GM10248 (cell line): Measurements from ENCODE around the gene GRHL1.

Experiments used
- CTCF ChIA-PET: fragments of 300-600 bp; sonication (Branson Sonifier 250); formaldehyde crosslinking; extraction: SDS; loops from one replicate; lab custom pipeline; 2021; ENCODE audit warnings: antibody characterized with exemption; lab: Yijun Ruan, JAX
- POLR2A ChIA-PET: fragments of 350-650 bp; sonication (Branson Sonifier 250); formaldehyde crosslinking; extraction: SDS; loops from one replicate; lab custom pipeline; 2020; ENCODE audit warnings: antibody characterized with exemption; lab: Yijun Ruan, JAX
- DNase-seq: peaks from one replicate; pipeline ENCODE4 v3.0.0; 2012; ENCODE audit errors: extremely low spot score
- CTCF ChIP-seq: IDR thresholded peaks from 2 replicates; pipeline ENCODE4 v1.5.1; 2012; ENCODE audit warnings: mild to moderate bottlenecking, low read depth; ENCODE audit errors: extremely low read depth, missing control alignments, control extremely low read depth

The GRHL1 gene

GRCh38 chr2:9951522-9952285 lies at the start of gene GRHL1:
TSS of gene GRHL1 (plus strand) at chr2:9951693. CDS start at chr2:9951834, 141 bp downstream.
- POLR2A ChIA-PET = no interaction called here
- no peak for TF ChIP-seq CTCF
- CTCF ChIA-PET = interaction anchor here (1.5 kb wide), 1 partner anchor 32 kb away, joined by 3 read pairs; no protein-coding TSS in a partner anchor
- DNase-seq = peak; percentile 99

GRCh38 chr2:9905413-9905812 lies 46.1 kb upstream of the GRHL1 start:
- no peak for TF ChIP-seq CTCF
- no peak for DNase-seq
- CTCF ChIA-PET = interaction anchor here (1.1 kb wide), 1 partner anchor 9 kb away, joined by 3 read pairs; no protein-coding TSS in a partner anchor
- POLR2A ChIA-PET = no interaction called here

GRCh38 chr2:9907402-9907801 lies 44.1 kb upstream of the GRHL1 start:
- DNase-seq = no peak
- TF ChIP-seq CTCF = no peak
- CTCF ChIA-PET = interaction anchor here (1.7 kb wide), 1 partner anchor 13 kb away, joined by 5 read pairs; no protein-coding TSS in a partner anchor
- POLR2A ChIA-PET = no interaction called here

GRCh38 chr2:9908639-9909038 lies 42.9 kb upstream of the GRHL1 start:
- TF ChIP-seq CTCF = no peak
- ChIA-PET CTCF (interaction anchor here (3.0 to 3.1 kb wide), 2 partner anchors 14 to 189 kb away, joined by 6 to 10 read pairs; no protein-coding TSS in a partner anchor), POLR2A (no interaction called here)

GRCh38 chr2:9909106-9909505 lies 42.4 kb upstream of the GRHL1 start:
- ChIA-PET POLR2A (no interaction called here), CTCF (interaction anchor here (0.8 to 3.1 kb wide), 6 partner anchors 9 to 188 kb away, joined by 3 to 10 read pairs (median 5); partner anchors contain the start of gene TAF1B)
- DNase-seq = no peak
- TF ChIP-seq CTCF = no peak

More at GRCh38 chr2:9908639-9909038, 42.9 kb upstream of the GRHL1 start:
- DNase-seq = no peak

GRCh38 chr2:9910699-9911098 lies 40.8 kb upstream of the GRHL1 start:
- TF ChIP-seq CTCF = no peak
- no peak for DNase-seq
- ChIA-PET CTCF (interaction anchor here (0.8 to 3.1 kb wide), 6 partner anchors 11 to 187 kb away, joined by 3 to 10 read pairs (median 5); no protein-coding TSS in a partner anchor), POLR2A (no interaction called here)
